Activated CD4-positive, CD25-positive, alpha-beta regulatory T cell treated with anti-CD3 and anti-CD28 coated beads, Interleukin-2, amount 50 U/mL, for 16 hours (primary cell): Measurements from ENCODE around the gene KIR2DL3.
"Not testable (repeated sequence)": the region's sequence is repeated elsewhere in the genome, so short reads cannot be mapped to it uniquely, and the experiment has no call there.

ENCODE experiments used
- DNase-seq: peaks from one replicate; pipeline ENCODE4 v3.0.0-alpha.2; 2020; ENCODE audit warnings: low read depth, low spot score

KIR2DL3 gene

GRCh38 chr19:54738306-54738705 lies at the start of gene KIR2DL3:
TSS of gene KIR2DL3 (plus strand) at chr19:54738513. CDS start at chr19:54738546, 33 bp downstream.
- DNase-seq = not testable (repeated sequence)

GRCh38 chr19:54691582-54692297 lies 46.6 kb upstream of the KIR2DL3 start:
- DNase-seq = no peak

GRCh38 chr19:54692298-54692615 lies 46.1 kb upstream of the KIR2DL3 start:
- DNase-seq = no peak

- no peak for DNase-seq
These were observed 43.7 kb upstream of the KIR2DL3 start for GRCh38 chr19:54694648-54695047.

GRCh38 chr19:54696117-54696548 lies 42.2 kb upstream of the KIR2DL3 start:
- DNase-seq = no peak

- DNase-seq = no peak
These were observed 41.5 kb upstream of the KIR2DL3 start for GRCh38 chr19:54696766-54697165.

- DNase-seq = not testable (repeated sequence)
These were observed 40.6 kb upstream of the KIR2DL3 start for GRCh38 chr19:54697716-54698115.

GRCh38 chr19:54704928-54705327 lies 33.4 kb upstream of the KIR2DL3 start:
- no peak for DNase-seq

GRCh38 chr19:54707962-54708361 lies 30.4 kb upstream of the KIR2DL3 start:
- DNase-seq = no peak

- no peak for DNase-seq
These were observed 29.5 kb upstream of the KIR2DL3 start for GRCh38 chr19:54708781-54709180.

- no peak for DNase-seq
These were observed 28.9 kb upstream of the KIR2DL3 start for GRCh38 chr19:54709212-54709948.

GRCh38 chr19:54709956-54710355 lies 28.4 kb upstream of the KIR2DL3 start:
- DNase-seq = not testable (repeated sequence)

- no peak for DNase-seq
These were observed 14.2 kb upstream of the KIR2DL3 start, which contains the start of gene KIR3DL3 for GRCh38 chr19:54724142-54724541. TSS of gene KIR3DL3 (plus strand) at chr19:54724442. CDS start at chr19:54724497, 55 bp downstream.

GRCh38 chr19:54724644-54725043 lies 13.7 kb upstream of the KIR2DL3 start:
- DNase-seq = no peak

GRCh38 chr19:54725321-54725720 lies 13.0 kb upstream of the KIR2DL3 start:
- DNase-seq = no peak

GRCh38 chr19:54727562-54727961 lies 10.8 kb upstream of the KIR2DL3 start:
- DNase-seq = no peak

GRCh38 chr19:54728167-54728566 lies 10.1 kb upstream of the KIR2DL3 start:
- no peak for DNase-seq

- DNase-seq = no peak
These were observed 8.7 kb upstream of the KIR2DL3 start for GRCh38 chr19:54729416-54730188.

- DNase-seq = no peak
These were observed 7.1 kb upstream of the KIR2DL3 start for GRCh38 chr19:54731191-54731590.

GRCh38 chr19:54738715-54739114 lies 402 bp downstream of the KIR2DL3 start:
- no peak for DNase-seq

- DNase-seq = no peak
These were observed 1.5 kb downstream of the KIR2DL3 start for GRCh38 chr19:54739587-54740497.
